GM12873 (cell line): ENCODE measurements around the gene NME9.

ENCODE experiments used
- TF ChIP-seq, protein P1 (sequence below): IDR thresholded peaks from 2 replicates; pipeline ENCODE4 v1.5.1; 2012; ENCODE audit warnings: low read depth, mild to moderate bottlenecking, moderate library complexity, low read length, control low read depth; ENCODE audit not compliant: insufficient read depth; ENCODE audit errors: missing control alignments

Gene NME9

DNA sequence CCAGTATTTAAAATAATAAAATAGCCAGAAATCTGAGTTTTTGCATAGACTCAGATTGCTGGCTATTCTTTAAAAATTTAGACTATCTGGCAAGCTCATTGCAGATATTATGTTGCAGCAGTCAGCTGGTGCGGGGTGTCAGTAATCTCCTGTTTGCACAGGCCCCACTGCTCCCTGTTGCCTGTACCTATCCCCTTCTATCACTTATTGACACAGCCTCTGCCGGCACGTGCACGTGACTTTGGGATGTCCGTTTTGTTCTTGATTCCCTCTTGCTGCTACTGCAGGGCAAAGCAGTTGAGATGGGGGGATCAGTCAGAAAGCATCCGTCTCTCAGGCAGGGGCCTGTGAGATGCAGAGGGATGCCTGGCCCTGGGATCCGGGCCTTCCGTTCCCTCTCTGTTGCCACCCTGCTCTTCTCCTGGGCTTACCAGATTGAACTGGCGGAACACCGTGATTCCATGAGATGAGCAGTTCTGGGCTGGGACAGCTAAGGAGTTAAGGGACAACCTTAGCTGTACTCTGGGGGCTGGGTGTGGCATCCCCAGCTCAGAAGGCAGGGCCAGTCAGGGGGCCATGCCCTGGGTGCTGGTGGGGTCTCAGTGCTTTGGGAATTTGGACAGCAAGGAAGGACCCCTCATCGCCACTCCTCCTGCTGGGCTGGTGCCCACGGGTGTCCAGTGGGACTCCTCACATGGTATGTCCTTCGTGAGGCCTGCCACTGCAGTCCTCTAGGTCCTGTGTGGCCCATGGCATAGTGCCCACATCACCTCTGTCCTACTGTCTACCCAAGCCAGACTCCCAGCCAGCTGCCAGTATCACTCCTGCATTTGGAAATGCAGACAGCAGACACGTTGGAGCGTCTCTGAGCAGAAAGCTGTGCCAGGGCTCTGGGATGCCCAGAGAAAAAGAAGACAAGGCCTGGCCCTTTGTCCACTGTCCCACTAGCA, 30.5 kb upstream of the NME9 start:
- TF ChIP-seq, protein P1, sequence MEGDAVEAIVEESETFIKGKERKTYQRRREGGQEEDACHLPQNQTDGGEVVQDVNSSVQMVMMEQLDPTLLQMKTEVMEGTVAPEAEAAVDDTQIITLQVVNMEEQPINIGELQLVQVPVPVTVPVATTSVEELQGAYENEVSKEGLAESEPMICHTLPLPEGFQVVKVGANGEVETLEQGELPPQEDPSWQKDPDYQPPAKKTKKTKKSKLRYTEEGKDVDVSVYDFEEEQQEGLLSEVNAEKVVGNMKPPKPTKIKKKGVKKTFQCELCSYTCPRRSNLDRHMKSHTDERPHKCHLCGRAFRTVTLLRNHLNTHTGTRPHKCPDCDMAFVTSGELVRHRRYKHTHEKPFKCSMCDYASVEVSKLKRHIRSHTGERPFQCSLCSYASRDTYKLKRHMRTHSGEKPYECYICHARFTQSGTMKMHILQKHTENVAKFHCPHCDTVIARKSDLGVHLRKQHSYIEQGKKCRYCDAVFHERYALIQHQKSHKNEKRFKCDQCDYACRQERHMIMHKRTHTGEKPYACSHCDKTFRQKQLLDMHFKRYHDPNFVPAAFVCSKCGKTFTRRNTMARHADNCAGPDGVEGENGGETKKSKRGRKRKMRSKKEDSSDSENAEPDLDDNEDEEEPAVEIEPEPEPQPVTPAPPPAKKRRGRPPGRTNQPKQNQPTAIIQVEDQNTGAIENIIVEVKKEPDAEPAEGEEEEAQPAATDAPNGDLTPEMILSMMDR = no peak

DNA sequence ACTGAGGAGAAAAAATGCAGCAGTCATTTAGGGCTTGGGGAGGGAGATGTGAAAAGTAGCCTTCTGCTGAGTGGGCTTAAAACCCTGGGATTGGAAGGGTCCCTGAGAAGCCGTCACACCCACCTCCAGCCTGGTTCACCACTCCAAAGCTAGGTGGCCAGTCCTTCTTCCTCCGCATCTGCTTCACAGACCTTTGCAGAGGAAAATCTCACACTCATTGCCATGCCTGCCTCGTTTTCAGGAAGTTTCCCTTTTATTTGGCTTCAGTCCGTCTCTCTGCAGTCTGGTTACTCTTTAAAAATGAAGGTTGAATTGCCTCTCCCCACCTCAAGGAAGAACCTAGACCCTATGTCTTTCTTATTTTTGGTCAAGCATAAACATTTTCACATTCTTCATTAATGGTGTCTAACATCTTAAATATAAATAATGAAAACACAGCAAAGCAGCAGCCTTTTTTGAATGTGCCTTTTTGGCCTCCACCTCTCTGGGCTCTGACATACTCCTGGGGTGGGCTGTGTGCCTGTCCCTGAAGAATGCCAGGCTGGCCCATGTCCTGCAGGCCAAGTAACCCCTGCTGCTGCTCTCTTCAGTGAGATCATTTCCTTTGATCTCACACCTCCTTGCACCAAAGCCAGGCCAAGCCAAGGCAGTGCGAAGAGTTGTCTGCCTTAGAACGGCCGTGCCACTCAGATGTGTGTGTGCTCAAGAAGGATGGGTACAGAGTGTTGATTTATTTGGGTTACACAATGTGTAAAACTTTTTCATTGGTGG, 29.7 kb upstream of the NME9 start:
- TF ChIP-seq, protein P1 = no peak

DNA sequence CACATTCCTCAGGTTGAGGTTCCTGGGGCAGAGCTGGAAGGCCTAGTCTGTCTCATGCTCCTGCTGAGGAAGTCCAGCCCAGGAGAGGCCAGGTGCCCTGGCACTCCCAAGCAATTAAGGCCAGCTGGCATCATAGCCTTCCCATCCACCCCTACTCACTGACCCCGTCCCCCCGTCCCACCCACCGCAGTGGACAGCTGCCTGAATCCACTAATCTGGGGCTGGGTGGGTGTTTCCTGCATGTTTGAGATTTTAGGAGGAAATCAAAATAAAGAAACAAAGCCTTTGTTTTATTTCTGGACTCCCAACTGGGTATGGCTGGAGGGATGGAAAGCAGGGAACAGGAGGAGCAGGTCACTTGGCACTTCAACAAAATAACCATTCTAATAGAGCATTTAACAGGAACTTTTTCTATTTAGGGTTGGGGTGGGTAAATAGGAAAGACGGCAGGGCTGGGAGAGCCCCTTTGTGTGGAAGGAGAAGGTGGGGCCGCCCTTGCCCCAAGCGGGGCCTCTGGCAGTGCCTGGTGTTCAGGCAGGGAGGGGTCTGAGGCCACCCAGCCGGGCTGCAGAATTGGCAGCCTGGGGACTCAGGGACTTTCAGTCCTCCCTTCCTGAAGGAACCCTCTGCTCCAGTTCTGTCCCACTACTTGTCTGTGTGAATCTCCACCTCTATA, 27.2 kb upstream of the NME9 start:
- TF ChIP-seq, protein P1 = no peak

DNA sequence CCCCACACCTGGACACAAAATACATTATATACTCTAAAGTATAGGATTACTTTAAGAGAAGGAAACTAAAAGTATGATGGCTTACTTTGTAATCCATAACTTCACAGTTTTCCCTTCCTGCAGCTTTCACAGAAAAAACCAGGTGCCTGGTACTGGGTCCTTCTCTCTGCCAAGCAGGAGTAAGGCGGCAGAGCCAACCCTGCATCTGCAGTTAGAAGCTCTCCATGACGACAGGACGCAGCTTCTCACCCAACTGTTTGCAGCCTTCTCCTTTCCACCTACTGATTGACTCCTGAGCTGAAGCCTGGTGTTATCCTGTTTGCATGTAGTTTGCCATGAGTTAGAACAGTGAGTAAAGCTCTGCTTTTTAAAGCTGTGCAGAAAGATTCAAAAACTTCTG, 25.4 kb upstream of the NME9 start:
- TF ChIP-seq, protein P1 = no peak

DNA sequence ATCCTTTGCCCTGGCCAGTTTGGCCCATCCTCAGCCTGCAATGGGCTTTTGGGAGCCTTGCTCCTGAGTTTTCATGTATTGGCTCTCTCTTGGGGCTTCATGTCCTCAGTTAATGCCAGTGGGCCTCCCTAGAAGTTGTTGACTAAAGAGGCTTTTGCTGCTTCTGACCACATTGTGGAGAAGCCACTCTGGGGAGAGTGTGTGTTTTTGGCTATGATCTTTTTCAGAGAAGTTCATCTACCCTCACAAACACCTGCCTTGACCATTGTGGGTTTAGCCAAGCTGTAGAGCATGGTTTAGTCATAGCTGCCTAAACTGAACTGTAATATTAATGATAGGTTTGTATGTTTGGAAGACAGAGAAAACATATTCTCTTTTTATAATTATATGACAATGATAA, 24.7 kb upstream of the NME9 start:
- TF ChIP-seq, protein P1 = no peak

DNA sequence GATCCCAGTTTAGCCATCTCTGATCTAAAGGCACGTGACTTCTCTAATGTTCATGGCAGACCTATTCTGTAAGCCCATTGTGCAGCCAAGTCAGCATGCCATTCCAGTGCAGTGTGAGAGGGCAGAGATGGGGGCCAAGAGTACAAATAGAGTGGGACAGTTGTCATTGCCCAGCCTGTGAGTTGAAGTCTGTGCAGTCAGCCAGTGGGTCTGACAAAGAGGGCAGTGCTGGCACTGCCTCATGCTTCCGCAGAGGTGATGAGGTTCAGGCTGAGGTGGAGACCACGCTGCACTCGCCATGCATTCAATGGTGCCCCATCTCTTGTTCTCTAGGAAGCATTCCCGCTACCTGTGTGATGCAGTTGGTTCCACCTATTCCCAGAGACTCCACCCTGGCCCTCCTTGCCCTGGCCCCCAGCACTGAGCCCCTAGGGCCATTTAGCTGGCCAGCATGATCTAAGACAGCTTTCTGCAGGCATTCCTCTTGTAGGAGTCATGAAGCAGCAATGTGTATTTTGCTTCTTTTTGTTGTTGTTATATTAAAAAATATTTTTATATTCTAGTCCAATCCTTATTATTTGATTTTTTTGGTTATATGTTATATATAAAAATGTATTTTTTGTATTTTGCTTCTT, 22.4 kb upstream of the NME9 start:
- TF ChIP-seq, protein P1 = no peak
